DOHH2 (cell line): ENCODE measurements around the gene CHSY1.

Experiments
- CTCF ChIP-seq: fragments of 200-600 bp; sonication (generic); IDR thresholded peaks from one replicate; pipeline ENCODE4 v1.5.1; 2014; ENCODE audit warnings: antibody characterized with exemption, mild to moderate bottlenecking, low read depth, low read length; ENCODE audit not compliant: poor library complexity, severe bottlenecking
- EZH2phosphoT487 ChIP-seq: fragments of 200-600 bp; sonication (generic); IDR thresholded peaks from 2 replicates; pipeline ENCODE4 v1.6.1; 2017; ENCODE audit warnings: borderline replicate concordance, mild to moderate bottlenecking, antibody characterized with exemption, low read length, moderate library complexity, mixed read lengths

GRCh38 chr15:101178479-101178878 lies 73.4 kb downstream of the CHSY1 start:
- TF ChIP-seq CTCF (no peak), EZH2phosphoT487 (no peak)
